ENCODE results near the gene EMP3. TPM values are rescaled to one million over a fixed set of nuclear protein-coding genes. Genes with fewer than 3 reads are reported as not detected.

Gene EMP3
- total and polyA plus RNA-seq, 2 of the 13 experiments (the other 11 are each of a cell fraction or from before 2014, with no cell fraction given), result 2.2 to 7.8 TPM

- no peak for TF ChIP-seq KIAA2018 (CRISPR knock-in tag; IDR thresholded peaks at IDR 0.05; ENCODE audit: borderline replicate concordance)
Measured at GRCh38 chr19:48340995-48341394, 15.6 kb downstream of the EMP3 start (continued).

- Histone ChIP-seq H3K4me3 (replicated peaks in 1 of 3; ENCODE audit: insufficient read depth in 1 of 3, low read depth in 2 of 3, low read length in 3 of 3) (no peak overlapping the region), H3K4me1 (ENCODE audit: insufficient read depth, low read length) (no peaks in the 10 kb centered on the region), H3K27ac (ENCODE audit: extremely low read length, insufficient read depth, low read length) (no peak overlapping the region), H2AFZ (ENCODE audit: low read length) (no peak overlapping the region), H3K9me3 (ENCODE audit: low read length) (no peaks in the 10 kb centered on the region), H3K36me3 (replicated peaks in 1 of 2; ENCODE audit: control insufficient read depth in 1 of 2, insufficient read depth in 2 of 2, low read length in 2 of 2) (peaks cover 1 to 17% of the 10 kb centered on the region in 2 experiments; a peak in 4 of 5 replicates), H3K27me3 (ENCODE audit: control insufficient read depth in 1 of 2, insufficient read depth in 2 of 2, low read length in 2 of 2) (no peaks in the 10 kb centered on the region), H4K20me1 (ENCODE audit: insufficient read depth, low read length) (no peaks in the 10 kb centered on the region), H3K4me2 (ENCODE audit: low read depth, low read length) (no peak overlapping the region), H3K9ac (ENCODE audit: insufficient read depth, low read depth, low read length) (no peak overlapping the region), H3K79me2 (ENCODE audit: insufficient read depth, low read length) (no peaks in the 10 kb centered on the region)
- POLR2A ChIA-PET, result no interaction called here
- FAIRE-seq (no peak), ATAC-seq (no peak), DNase-seq (ENCODE audit: low spot score) (no peak)
- WGBS (ENCODE audit: low lambda C conversion rate), result 99% methylated on average over 10 of the region's 10 CpGs
- in situ Hi-C loops (cut with HindIII; ENCODE audit: extremely low pct_ligation_motif_present, low pct_unique_long_range_greater_than_20kb) (no loop called here), intact Hi-C loops (cut with micrococcal nuclease; ENCODE audit: unreplicated experiment) (no loop called here)
- TF ChIP-seq HNRNPK (IDR thresholded peaks at IDR 0.05; ENCODE audit: low read depth, low read length, poor library complexity, severe bottlenecking), result peak; percentile 6
- no peak for TF ChIP-seq ZBTB2 (CRISPR knock-in tag; IDR thresholded peaks at IDR 0.05; ENCODE audit: low read depth)
- TF ChIP-seq ZNF768 (CRISPR knock-in tag; IDR thresholded peaks at IDR 0.05), result peak; percentile 82
- no peak for TF ChIP-seq ZNF546 (CRISPR knock-in tag; conservative IDR thresholded peaks at IDR 0.05)
- no peak for TF ChIP-seq ARNT2 (CRISPR knock-in tag; IDR thresholded peaks at IDR 0.05; ENCODE audit: low read depth)
- peak; percentile 31; the same call in 1 of the 2 replicates for TF ChIP-seq CHD4 (IDR thresholded peaks at IDR 0.05; ENCODE audit: borderline replicate concordance, low read length)
- no peak for TF ChIP-seq PAWR (CRISPR knock-in tag; IDR thresholded peaks at IDR 0.05; ENCODE audit: borderline replicate concordance)
- TF ChIP-seq ZNF629 (CRISPR knock-in tag; conservative IDR thresholded peaks at IDR 0.05), result peak; percentile 75
- CTCF ChIA-PET (ENCODE audit: low intra/inter-chr PET ratio, low total read pairs), result no interaction called here
- no TSS peak for BruUV-seq (replicated peaks)
Measured at GRCh38 chr19:48341515-48342413, 16.4 kb downstream of the EMP3 start.
